ENCODE results near the gene EMX1.

The EMX1 gene

GRCh38 chr2:72908741-72909140 lies 8.6 kb upstream of the EMX1 start:
- no peak overlapping the region for H3K9ac ChIP-seq
- H3K36me3 ChIP-seq (ENCODE audit: insufficient read depth): no peaks in the 10 kb centered on the region
- H3K4me3 ChIP-seq (IDR thresholded peaks at IDR 0.05; ENCODE audit: insufficient read depth, low read depth, low read length): no peak overlapping the region
- H4K20me1 ChIP-seq (ENCODE audit: insufficient read depth): no peaks in the 10 kb centered on the region
- H3K27me3 ChIP-seq (ENCODE audit: insufficient read depth, low read depth): peaks cover 18% of the 10 kb centered on the region
- H3K79me2 ChIP-seq (ENCODE audit: insufficient read depth, low read depth): no peaks in the 10 kb centered on the region
- no peak overlapping the region for H3K4me2 ChIP-seq
- H2AFZ ChIP-seq (ENCODE audit: low read depth): no peak overlapping the region
- H3K4me1 ChIP-seq (ENCODE audit: low read depth, poor library complexity, severe bottlenecking): no peaks in the 10 kb centered on the region
- TF ChIP-seq CTCF (conservative IDR thresholded peaks at IDR 0.05; ENCODE audit: low read depth, low read length): no peak
- H3K27ac ChIP-seq: no peak overlapping the region

- peaks cover 43% of the 10 kb centered on the region for H3K27me3 ChIP-seq (ENCODE audit: insufficient read depth, low read depth)
- H3K9ac ChIP-seq: no peak overlapping the region
- H3K79me2 ChIP-seq (ENCODE audit: insufficient read depth, low read depth): no peaks in the 10 kb centered on the region
- H3K4me1 ChIP-seq (ENCODE audit: low read depth, poor library complexity, severe bottlenecking): peaks cover 5% of the 10 kb centered on the region
- TF ChIP-seq CTCF (conservative IDR thresholded peaks at IDR 0.05; ENCODE audit: low read depth, low read length): no peak
- no peak overlapping the region for H2AFZ ChIP-seq (ENCODE audit: low read depth)
- H3K4me2 ChIP-seq: no peak overlapping the region
- H3K27ac ChIP-seq: no peak overlapping the region
- H4K20me1 ChIP-seq (ENCODE audit: insufficient read depth): no peaks in the 10 kb centered on the region
- no peak overlapping the region for H3K4me3 ChIP-seq (IDR thresholded peaks at IDR 0.05; ENCODE audit: insufficient read depth, low read depth, low read length)
- H3K36me3 ChIP-seq (ENCODE audit: insufficient read depth): no peaks in the 10 kb centered on the region
Measured at GRCh38 chr2:72911256-72911655, 6.1 kb upstream of the EMX1 start.

GRCh38 chr2:72913486-72914205 lies 3.7 kb upstream of the EMX1 start:
- H3K79me2 ChIP-seq (ENCODE audit: insufficient read depth, low read depth): no peaks in the 10 kb centered on the region
- H3K27ac ChIP-seq: no peak overlapping the region
- H3K27me3 ChIP-seq (ENCODE audit: insufficient read depth, low read depth): peaks cover 60% of the 10 kb centered on the region
- TF ChIP-seq CTCF (conservative IDR thresholded peaks at IDR 0.05; ENCODE audit: low read depth, low read length): no peak; the same call in 1 of the 2 replicates
- no peak overlapping the region for H3K4me3 ChIP-seq (IDR thresholded peaks at IDR 0.05; ENCODE audit: insufficient read depth, low read depth, low read length)
- H3K9ac ChIP-seq: no peak overlapping the region
- H4K20me1 ChIP-seq (ENCODE audit: insufficient read depth): no peaks in the 10 kb centered on the region
- H3K4me1 ChIP-seq (ENCODE audit: low read depth, poor library complexity, severe bottlenecking): peaks cover 17% of the 10 kb centered on the region
- H2AFZ ChIP-seq (ENCODE audit: low read depth): no peak overlapping the region
- H3K4me2 ChIP-seq: no peak overlapping the region
- no peaks in the 10 kb centered on the region for H3K36me3 ChIP-seq (ENCODE audit: insufficient read depth)

GRCh38 chr2:72914206-72914559 lies 3.1 kb upstream of the EMX1 start:
- no peak for TF ChIP-seq CTCF (conservative IDR thresholded peaks at IDR 0.05; ENCODE audit: low read depth, low read length)
- Histone ChIP-seq H3K4me3 (IDR thresholded peaks at IDR 0.05; ENCODE audit: insufficient read depth, low read depth, low read length) (no peak overlapping the region), H3K27me3 (ENCODE audit: insufficient read depth, low read depth) (peaks cover 65% of the 10 kb centered on the region), H3K4me2 (no peak overlapping the region), H2AFZ (ENCODE audit: low read depth) (no peak overlapping the region), H4K20me1 (ENCODE audit: insufficient read depth) (no peaks in the 10 kb centered on the region), H3K4me1 (ENCODE audit: low read depth, poor library complexity, severe bottlenecking) (peaks cover 23% of the 10 kb centered on the region), H3K36me3 (ENCODE audit: insufficient read depth) (no peaks in the 10 kb centered on the region), H3K79me2 (ENCODE audit: insufficient read depth, low read depth) (no peaks in the 10 kb centered on the region), H3K9ac (no peak overlapping the region), H3K27ac (no peak overlapping the region)

All from KMS-11 (cell line).